SH-SY5Y (cell line): ENCODE results near the gene AJUBA.

Experiments used
- GATA2 ChIP-seq: IDR thresholded peaks from 2 replicates; pipeline ENCODE4 v1.6.1; 2011; ENCODE audit warnings: mild to moderate bottlenecking, low read depth, low read length
- GATA3 ChIP-seq: IDR thresholded peaks from 2 replicates; pipeline ENCODE4 v1.6.1; 2011; ENCODE audit warnings: low read depth, mild to moderate bottlenecking, low read length, moderate library complexity

DNA sequence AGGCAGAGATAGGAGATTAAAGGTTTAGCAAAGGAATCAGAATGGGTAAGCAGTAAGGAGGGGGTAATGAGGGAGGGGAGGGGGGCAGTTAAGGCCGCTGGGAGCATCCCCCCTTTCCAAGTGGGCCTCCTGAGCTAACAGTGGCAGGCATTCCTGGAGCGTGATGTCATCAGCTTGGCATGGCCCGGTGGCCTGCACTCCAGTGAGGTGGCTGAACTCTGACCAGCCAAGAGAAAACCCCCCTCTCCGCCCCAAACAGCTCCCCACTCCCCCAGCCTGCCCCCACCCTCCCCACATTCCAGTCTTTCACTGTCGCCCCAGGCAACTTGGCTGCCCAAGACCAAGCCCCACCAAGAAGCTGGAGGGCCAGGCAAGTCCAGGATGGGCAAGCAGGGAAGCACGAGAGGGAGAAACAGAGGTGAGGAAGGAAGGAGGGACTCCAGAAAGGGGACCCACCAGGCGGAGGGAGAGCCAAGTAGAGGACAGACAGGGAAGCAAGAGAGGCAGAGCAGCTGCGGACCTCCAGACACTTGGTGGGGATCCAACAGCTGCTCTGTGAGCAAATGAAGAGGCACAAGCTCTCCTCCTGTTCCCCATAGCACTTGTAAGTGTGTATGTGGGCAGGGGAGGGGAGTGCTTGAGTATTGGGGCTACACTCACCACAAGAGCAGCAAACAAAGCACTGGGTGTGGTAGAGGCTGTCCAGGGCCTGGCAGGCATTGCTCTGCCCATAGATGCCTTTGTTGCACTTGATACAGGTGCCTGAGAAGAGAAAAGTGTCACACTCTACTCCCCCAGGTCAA lies 4.5 kb downstream of the AJUBA start:
- TF ChIP-seq GATA2: no peak
- TF ChIP-seq GATA3: no peak
